ENCODE data around the gene CPZ. TPM values are rescaled to one million over a fixed set of nuclear protein-coding genes. Genes with fewer than 3 reads are reported as not detected.
A peak's percentile ranks its signal among the peaks of the same experiment; 100 is the strongest.

The CPZ gene
- total RNA-seq, 3 donors from 2014 or later: 0.63 to 2.6 (median 0.81) TPM

DNA sequence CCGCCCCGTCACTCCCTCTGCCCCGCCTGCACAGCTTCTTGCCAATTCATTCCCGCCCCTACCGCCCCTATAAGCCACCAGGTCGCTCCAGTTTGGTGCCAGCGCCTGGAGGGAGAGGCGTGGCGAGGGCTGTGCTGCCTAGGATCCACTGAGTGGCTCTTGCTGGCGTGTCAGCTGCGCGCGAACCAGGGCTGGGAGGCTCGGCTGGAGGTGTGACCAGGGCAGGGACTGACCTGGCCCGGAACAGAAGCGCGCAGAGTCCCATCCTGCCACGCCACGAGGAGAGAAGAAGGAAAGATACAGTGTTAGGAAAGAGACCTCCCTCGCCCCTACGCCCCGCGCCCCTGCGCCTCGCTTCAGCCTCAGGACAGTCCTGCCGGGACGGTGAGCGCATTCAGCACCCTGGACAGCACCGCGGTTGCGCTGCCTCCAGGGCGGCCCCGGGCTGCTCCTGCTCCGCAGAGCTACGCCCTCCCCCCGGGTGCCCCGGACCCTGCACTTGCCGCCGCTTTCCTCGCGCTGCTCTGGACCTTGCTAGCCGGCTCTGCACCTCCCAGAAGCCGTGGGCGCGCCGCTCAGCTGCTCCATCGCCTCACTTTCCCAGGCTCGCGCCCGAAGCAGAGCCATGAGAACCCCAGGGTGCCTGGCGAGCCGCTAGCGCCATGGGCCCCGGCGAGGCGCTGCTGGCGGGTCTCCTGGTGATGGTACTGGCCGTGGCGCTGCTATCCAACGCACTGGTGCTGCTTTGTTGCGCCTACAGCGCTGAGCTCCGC lies 12.1 kb upstream of the CPZ start, which contains the start of gene GPR78:
Gene GPR78, plus strand, starts transcription at position 72 of the 773 bp plus-strand sequence. Its CDS starts 591 bp downstream, at position 663.
- intact Hi-C loops (cut with DNase I, micrococcal nuclease): no loop called here
- H3K4me1 ChIP-seq (ENCODE audit: low read depth): no peaks in the 10 kb centered on the region
- peak; percentile 75 for ATAC-seq
- TF ChIP-seq, protein P1, sequence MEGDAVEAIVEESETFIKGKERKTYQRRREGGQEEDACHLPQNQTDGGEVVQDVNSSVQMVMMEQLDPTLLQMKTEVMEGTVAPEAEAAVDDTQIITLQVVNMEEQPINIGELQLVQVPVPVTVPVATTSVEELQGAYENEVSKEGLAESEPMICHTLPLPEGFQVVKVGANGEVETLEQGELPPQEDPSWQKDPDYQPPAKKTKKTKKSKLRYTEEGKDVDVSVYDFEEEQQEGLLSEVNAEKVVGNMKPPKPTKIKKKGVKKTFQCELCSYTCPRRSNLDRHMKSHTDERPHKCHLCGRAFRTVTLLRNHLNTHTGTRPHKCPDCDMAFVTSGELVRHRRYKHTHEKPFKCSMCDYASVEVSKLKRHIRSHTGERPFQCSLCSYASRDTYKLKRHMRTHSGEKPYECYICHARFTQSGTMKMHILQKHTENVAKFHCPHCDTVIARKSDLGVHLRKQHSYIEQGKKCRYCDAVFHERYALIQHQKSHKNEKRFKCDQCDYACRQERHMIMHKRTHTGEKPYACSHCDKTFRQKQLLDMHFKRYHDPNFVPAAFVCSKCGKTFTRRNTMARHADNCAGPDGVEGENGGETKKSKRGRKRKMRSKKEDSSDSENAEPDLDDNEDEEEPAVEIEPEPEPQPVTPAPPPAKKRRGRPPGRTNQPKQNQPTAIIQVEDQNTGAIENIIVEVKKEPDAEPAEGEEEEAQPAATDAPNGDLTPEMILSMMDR (IDR thresholded peaks at IDR 0.05): no peak
- H3K9me3 ChIP-seq: no peaks in the 10 kb centered on the region
- H3K4me3 ChIP-seq: no peak within 1 kb of the TSS
- DNase-seq: peak; percentile 53 to 69 (median 68)
- no peaks in the 10 kb centered on the region for H3K36me3 ChIP-seq (ENCODE audit: low read depth)

DNA sequence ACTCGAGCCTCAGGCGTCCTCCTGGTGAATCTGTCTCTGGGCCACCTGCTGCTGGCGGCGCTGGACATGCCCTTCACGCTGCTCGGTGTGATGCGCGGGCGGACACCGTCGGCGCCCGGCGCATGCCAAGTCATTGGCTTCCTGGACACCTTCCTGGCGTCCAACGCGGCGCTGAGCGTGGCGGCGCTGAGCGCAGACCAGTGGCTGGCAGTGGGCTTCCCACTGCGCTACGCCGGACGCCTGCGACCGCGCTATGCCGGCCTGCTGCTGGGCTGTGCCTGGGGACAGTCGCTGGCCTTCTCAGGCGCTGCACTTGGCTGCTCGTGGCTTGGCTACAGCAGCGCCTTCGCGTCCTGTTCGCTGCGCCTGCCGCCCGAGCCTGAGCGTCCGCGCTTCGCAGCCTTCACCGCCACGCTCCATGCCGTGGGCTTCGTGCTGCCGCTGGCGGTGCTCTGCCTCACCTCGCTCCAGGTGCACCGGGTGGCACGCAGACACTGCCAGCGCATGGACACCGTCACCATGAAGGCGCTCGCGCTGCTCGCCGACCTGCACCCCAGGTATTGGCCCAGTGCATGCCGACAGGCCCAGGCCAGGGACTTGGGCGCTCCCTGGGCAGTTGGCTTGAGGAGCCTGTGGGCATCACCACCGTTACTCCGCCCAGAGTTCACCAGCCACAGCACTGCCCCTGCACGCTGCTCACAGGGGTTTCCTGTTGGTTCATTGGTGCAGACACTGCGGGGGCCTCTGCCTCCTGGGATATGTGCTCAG lies 11.3 kb upstream of the CPZ start:
- Histone ChIP-seq H3K4me1 (ENCODE audit: low read depth) (no peaks in the 10 kb centered on the region), H3K36me3 (ENCODE audit: low read depth) (no peaks in the 10 kb centered on the region), H3K9me3 (no peaks in the 10 kb centered on the region), H3K4me3 (no peak overlapping the region)
- TF ChIP-seq, protein P1 (IDR thresholded peaks at IDR 0.05): no peak
- intact Hi-C loops (cut with DNase I, micrococcal nuclease): no loop called here
- peak in 1 of 3 donors; percentile 41 for DNase-seq
- no peak for ATAC-seq

DNA sequence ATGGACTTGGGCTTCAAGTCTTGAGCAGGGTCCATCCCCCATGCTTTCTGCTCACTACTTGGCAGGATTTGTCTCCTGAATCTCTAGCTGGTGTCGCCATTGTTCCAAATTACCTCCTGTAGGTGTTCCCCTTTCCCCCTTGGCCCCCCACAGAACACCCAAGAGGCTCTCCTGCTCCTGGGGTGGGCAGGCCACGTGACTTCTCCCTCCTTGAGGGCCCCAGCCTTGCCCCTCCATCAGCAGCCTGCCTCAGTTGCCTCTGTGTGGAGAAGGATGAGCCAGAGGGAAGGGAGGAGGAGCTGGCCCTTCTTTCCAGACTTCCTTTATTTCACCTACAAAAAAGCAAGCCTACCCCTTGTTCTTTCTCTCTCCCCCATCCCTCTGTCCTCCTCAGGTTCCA lies 10.5 kb upstream of the CPZ start:
- no peak for DNase-seq
- Histone ChIP-seq H3K9me3 (no peaks in the 10 kb centered on the region), H3K4me3 (no peak overlapping the region), H3K4me1 (ENCODE audit: low read depth) (no peaks in the 10 kb centered on the region), H3K36me3 (ENCODE audit: low read depth) (no peaks in the 10 kb centered on the region)
- no peak for ATAC-seq
- TF ChIP-seq, protein P1 (IDR thresholded peaks at IDR 0.05): no peak
- intact Hi-C loops (cut with DNase I, micrococcal nuclease): no loop called here

DNA sequence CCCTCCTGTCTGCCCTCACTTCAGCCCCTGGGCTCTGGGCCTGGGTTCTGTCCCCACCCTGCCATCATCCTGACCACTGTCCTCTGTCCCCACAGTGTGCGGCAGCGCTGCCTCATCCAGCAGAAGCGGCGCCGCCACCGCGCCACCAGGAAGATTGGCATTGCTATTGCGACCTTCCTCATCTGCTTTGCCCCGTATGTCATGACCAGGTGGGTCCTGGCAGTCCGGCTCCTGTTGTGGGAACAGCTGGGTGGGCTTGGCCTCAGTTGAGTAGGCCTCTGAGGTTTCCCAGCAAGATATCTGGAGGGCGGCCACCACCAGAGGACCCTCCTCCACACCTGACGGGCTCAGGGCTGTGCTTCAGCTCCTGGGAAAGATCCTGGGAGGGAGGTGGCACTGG lies 10.1 kb upstream of the CPZ start:
- no peaks in the 10 kb centered on the region for H3K9me3 ChIP-seq

DNA sequence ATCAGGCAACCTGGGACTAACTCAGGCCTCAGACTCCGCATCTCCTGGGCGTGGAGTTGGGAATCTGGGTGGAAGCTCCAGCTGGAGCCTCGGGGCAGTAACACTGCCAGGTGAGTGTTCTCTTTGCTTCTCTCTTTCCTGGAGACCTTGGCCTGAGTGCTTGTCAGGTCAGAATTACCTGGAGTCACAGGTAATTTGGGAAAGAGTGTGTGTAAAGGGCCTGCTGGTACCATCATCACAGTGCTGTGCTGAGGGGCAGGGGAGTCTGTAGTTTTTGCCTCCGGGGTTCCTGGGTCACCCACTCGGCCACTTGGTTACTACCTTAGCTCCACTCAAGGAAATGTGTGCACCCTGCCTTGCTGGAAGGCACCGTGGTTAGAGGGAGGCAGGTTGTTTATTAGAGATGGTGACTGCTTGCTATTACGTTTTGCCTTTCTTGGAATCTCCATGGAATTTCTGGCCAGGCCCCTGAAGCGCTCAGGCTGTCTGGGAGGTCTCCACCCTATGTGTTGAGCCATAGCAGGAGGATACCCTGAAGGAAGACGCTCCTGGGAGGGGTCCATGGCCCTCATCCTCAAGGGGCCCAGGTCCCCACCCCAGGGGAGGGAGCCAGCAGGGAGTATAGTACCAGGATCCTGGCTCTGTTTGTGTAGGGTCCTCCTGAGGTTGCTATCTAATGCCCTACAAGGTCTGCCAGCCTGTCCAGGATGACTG lies 9.5 kb upstream of the CPZ start:
- DNase-seq (no peak), ATAC-seq (no peak)
- H3K36me3 ChIP-seq (ENCODE audit: low read depth): no peaks in the 10 kb centered on the region
- H3K9me3 ChIP-seq: no peaks in the 10 kb centered on the region
- H3K4me3 ChIP-seq: no peak overlapping the region
- TF ChIP-seq, protein P1 (IDR thresholded peaks at IDR 0.05): no peak
- intact Hi-C loops (cut with DNase I, micrococcal nuclease): no loop called here
- H3K4me1 ChIP-seq (ENCODE audit: low read depth): no peaks in the 10 kb centered on the region

More for the DNA sequence above, 10.1 kb upstream of the CPZ start:
- TF ChIP-seq, protein P1 (IDR thresholded peaks at IDR 0.05): no peak
- intact Hi-C loops (cut with DNase I, micrococcal nuclease): no loop called here
- no peaks in the 10 kb centered on the region for H3K36me3 ChIP-seq (ENCODE audit: low read depth)
- no peak for ATAC-seq
- no peak overlapping the region for H3K4me3 ChIP-seq
- no peak for DNase-seq
- H3K4me1 ChIP-seq (ENCODE audit: low read depth): no peaks in the 10 kb centered on the region
